HG02981 (cell line): Measurements from ENCODE around the gene MTX2.
A peak's percentile ranks its signal among the peaks of the same experiment; 100 is the strongest.

Experiments
- ATAC-seq: cut with Tn5 transposase; IDR thresholded peaks from one replicate; pipeline ENCODE4 v1.9.1; 2021; ENCODE audit warnings: mild to moderate bottlenecking, moderate library complexity; ENCODE audit not compliant: unreplicated experiment

The MTX2 gene

GRCh38 chr2:176269319-176270099, at the start of gene MTX2:
TSS of gene MTX2 (plus strand) at chr2:176269442. CDS start at chr2:176269630, 188 bp downstream.
- peak; percentile 92 for ATAC-seq

DNA sequence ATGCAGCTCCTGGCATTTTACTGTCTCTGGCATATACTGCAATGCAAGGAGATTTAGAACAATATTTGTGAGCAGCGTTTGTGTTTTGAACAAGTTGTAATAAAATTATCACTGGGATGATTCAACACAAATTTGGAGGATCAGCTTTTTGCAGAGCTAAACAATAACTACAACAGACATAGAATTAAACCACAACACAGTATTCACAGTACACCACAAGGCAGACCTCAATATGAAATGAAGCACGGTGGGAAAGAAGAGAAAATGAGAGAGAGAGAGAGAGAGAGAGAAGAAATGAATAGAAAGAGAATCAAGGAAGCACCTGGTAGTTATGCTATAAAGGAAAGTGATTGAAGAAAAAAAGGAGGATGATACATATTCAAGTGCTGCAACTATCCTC, 41.4 kb upstream of the MTX2 start:
- ATAC-seq = no peak

DNA sequence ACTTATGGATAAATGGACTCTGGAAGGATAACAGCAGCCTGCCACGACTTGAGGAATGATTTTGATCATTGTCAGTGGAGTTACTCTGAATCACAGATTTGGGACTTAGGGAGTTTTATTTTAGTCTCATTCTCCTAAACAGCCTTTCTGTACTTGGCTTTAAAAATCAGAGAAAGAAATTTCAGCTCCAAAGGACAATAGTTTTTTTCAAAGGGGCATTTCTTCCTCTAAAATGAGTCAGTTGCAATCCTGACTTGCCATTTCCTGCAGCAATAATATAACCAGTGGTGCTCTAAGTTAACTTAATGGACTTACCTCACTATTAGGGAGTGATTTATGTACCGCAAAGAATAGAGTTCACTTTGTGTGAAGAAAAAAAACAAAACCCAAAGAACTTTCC, 35.1 kb upstream of the MTX2 start:
- ATAC-seq = no peak

GRCh38 chr2:176234940-176235339, 34.3 kb upstream of the MTX2 start:
- no peak for ATAC-seq

DNA sequence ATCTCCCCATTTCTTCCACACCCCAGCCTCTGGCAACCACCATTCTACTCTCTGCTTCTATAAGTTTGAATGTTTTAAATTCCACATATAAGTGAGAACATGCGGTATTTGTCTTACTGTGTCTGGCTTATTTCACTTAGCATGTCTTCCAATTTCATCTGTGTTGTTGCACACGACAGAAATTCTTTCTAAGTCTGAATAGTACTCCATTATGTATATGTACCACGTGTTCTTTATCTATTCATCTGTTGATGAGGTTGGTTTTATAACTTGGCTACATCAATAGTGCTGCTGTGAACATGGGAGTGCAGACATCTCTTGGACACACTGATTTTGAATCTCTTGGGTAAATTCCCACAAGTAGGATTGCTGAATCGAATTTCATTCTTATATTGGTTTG, 31.8 kb upstream of the MTX2 start:
- ATAC-seq = no peak

- no peak for ATAC-seq
These were observed 30.2 kb upstream of the MTX2 start for GRCh38 chr2:176239031-176239430.

- no peak for ATAC-seq
These were observed 28.9 kb upstream of the MTX2 start for GRCh38 chr2:176240301-176240700.

DNA sequence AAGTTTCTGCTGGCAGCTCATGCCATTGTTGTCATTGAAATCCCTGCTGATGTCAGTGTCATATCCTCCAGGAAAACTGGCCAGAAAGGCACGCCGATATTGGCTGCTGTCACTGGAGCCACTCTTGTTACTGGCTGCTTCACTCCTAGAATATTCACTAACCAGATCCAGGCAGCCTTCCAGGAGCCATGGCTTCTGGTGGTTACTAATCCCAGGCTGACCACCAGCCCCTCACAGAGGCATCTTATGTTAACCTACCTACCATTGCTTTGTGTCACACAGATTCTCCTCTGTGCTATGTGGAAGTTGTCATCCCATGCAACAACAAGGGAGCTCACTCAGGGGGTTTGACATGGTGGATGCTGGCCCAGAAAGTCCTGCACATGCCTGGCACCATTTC, 27.0 kb upstream of the MTX2 start:
- no peak for ATAC-seq

- no peak for ATAC-seq
These were observed 22.9 kb upstream of the MTX2 start for GRCh38 chr2:176246331-176246730.

DNA sequence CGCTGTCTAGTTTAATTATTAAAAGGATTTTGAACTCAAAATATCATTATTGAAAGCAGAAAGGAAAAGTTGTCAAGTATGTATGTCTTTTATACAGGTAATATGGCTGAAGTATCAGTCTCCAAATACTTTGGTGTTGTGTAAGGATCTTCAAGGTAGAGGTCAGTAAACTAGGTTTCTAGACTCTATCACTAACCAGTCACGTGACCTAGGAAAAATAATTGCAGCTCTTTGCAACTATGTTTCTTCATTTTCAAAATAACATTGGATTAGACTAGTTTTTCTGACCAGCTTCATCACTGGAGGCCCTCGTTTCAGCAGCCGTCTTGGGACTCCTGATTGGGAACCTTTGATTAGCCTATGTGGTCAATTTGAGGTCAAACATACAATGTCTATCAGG, 21.4 kb upstream of the MTX2 start:
- ATAC-seq = no peak

DNA sequence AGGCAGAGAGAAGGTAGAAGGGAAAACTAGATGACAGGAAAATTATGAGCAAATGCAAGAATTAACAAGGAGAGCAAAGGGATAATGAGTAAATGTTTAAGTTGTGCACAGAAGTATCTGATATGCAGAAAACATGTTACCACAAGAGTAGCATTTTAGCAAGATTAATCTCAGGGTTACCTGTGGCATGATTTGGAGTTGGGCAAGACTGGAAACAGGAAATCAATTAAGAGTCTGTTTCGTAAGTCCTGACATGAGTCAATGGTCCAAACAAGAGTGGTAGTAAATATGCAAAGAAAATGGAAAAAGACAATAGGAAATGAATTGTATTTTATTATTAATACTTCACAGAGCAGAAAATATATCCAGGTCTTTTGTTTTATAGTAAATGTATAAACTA, 17.3 kb upstream of the MTX2 start:
- ATAC-seq = no peak

- no peak for ATAC-seq
These were observed 8.6 kb upstream of the MTX2 start for GRCh38 chr2:176260689-176261088.

- no peak for ATAC-seq
These were observed 8.1 kb upstream of the MTX2 start for GRCh38 chr2:176261136-176261535.

GRCh38 chr2:176268976-176269318, 295 bp upstream of the MTX2 start:
- ATAC-seq = peak; percentile 21

DNA sequence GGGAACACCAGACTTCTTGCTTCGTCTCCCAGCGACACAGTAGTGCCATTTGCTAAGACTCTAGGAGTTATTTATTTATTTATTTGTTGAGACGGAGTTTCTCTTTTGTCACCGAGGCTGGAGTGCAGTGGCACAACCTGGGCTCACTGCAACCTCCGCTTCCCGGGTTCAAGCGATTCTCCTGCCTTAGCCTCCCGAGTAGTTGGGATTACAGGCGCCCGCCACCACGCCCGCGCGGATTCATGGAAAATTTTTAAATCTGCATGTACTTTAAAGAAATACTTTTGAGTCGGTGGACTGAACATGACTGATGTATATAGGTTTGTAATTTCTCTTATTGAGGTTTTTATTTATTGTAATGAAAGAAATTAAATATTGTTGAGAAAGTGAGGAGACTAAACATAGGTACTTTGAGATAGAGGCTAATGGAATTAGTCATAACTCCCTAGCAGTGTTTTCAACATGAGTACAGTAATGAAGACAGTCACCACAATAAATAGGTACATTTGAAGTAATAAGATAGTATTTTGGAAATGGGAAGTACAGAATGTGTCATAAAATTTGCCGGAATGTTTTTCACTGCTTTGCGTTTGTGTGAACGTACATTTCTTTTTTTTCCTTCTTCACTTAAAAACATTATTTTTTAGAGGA, 983 bp downstream of the MTX2 start:
- ATAC-seq = no peak

- ATAC-seq = no peak
These were observed 3.7 kb downstream of the MTX2 start for GRCh38 chr2:176272870-176273459.

GRCh38 chr2:176278927-176279326, 9.7 kb downstream of the MTX2 start:
- ATAC-seq = no peak

- no peak for ATAC-seq
These were observed 10.9 kb downstream of the MTX2 start for GRCh38 chr2:176280156-176280555.

- ATAC-seq = no peak
These were observed 11.8 kb downstream of the MTX2 start for GRCh38 chr2:176280867-176281658.

- ATAC-seq = no peak
These were observed 14.2 kb downstream of the MTX2 start for GRCh38 chr2:176283291-176284068.
